HUES6 (cell line): ENCODE results near the gene ELK4.

Source experiments
- H3K27ac ChIP-seq: 2 replicates; pipeline ENCODE4 v1.7.0; 2013; ENCODE audit warnings: low read depth, mild to moderate bottlenecking, low read length, inconsistent platforms
- H3K27me3 ChIP-seq: 2 replicates; pipeline ENCODE4 v1.6.1; 2013; ENCODE audit warnings: low read length; ENCODE audit not compliant: control insufficient read depth, insufficient read depth
- H3K36me3 ChIP-seq: 2 replicates; pipeline ENCODE4 v1.6.1; 2013; ENCODE audit warnings: low read length; ENCODE audit not compliant: control insufficient read depth, insufficient read depth
- H3K4me1 ChIP-seq: 2 replicates; pipeline ENCODE4 v1.6.1; 2013; ENCODE audit warnings: low read length; ENCODE audit not compliant: control insufficient read depth, insufficient read depth
- H3K4me3 ChIP-seq: 2 replicates; pipeline ENCODE4 v1.5.1; 2013; ENCODE audit warnings: low read depth, low read length
- H3K9ac ChIP-seq: one replicate; pipeline ENCODE4 v1.6.1; 2013; ENCODE audit warnings: mild to moderate bottlenecking, low read length
- H3K9me3 ChIP-seq: 2 replicates; pipeline ENCODE4 v1.6.1; 2013; ENCODE audit warnings: low read depth, low read length; ENCODE audit not compliant: control insufficient read depth, insufficient read depth

ELK4 gene

DNA sequence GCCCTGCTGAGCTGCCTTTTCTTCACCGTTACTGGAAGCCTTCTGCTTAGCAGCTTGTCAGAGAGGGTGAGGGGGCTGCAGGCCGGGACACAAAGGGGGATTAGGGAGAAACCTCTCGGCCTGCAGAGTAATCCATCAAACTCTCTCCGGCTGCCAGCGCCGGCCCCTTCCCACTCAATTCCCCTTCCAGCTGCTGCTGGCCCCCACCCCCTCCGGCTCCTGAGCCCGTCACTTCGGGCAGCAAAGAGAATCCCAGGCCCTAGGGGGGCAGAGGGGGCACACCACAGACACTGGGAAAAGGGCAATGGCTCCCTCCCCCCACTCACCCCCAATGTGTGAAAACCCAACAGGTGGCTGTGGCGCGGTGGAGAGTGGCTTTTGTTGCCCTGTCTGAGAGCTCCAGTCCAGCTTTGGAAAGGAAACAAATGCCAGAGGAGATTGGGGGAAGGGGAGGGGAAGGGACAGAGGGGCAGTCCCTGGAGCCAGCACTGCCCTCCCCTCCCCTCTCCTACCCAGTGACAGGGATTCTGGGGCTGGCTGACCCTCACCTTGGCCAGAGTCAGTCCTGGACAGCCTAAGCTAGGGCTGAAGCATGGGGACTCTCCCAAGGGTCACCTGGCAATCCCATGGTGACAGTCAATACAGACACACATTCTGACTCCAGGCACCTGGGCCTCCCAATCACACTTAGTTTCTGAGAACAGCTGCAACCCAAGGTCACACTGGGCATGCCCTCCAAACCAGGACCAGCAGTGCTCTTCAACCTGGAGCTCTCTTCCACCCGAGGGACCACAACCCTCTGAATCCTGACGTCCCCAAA lies 39.0 kb upstream of the ELK4 start:
- Histone ChIP-seq H3K9me3 (no peaks in the 10 kb centered on the region), H3K36me3 (no peaks in the 10 kb centered on the region), H3K27ac (peak overlapping the region; percentile 64), H3K4me3 (peak overlapping the region; percentile 38), H3K9ac (peak overlapping the region; percentile 42), H3K4me1 (peaks cover 56% of the 10 kb centered on the region), H3K27me3 (no peaks in the 10 kb centered on the region)

DNA sequence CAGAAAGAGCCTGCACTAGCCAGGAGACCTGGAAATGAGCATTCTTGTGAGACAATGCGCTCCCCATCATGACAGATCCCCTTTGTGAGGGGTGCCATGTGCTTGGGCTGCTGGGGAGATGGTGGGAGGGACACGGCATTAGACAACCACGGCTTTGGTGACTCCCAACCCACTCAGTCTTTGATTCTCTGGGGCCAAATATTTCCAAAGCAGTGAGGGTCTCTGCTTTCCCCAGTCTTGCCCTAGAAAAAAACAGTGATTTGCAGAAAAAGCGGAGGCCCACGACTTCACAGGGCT lies 38.3 kb upstream of the ELK4 start:
- H3K4me1 ChIP-seq, result peaks cover 59% of the 10 kb centered on the region
- H3K4me3 ChIP-seq, result peak overlapping the region; percentile 38; the same call in 1 of the 2 replicates
- no peak overlapping the region for H3K9ac ChIP-seq
- no peaks in the 10 kb centered on the region for H3K36me3 ChIP-seq
- H3K27ac ChIP-seq, result peak overlapping the region; percentile 64; the same call in 1 of the 2 replicates
- H3K27me3 ChIP-seq, result no peaks in the 10 kb centered on the region
- no peaks in the 10 kb centered on the region for H3K9me3 ChIP-seq

DNA sequence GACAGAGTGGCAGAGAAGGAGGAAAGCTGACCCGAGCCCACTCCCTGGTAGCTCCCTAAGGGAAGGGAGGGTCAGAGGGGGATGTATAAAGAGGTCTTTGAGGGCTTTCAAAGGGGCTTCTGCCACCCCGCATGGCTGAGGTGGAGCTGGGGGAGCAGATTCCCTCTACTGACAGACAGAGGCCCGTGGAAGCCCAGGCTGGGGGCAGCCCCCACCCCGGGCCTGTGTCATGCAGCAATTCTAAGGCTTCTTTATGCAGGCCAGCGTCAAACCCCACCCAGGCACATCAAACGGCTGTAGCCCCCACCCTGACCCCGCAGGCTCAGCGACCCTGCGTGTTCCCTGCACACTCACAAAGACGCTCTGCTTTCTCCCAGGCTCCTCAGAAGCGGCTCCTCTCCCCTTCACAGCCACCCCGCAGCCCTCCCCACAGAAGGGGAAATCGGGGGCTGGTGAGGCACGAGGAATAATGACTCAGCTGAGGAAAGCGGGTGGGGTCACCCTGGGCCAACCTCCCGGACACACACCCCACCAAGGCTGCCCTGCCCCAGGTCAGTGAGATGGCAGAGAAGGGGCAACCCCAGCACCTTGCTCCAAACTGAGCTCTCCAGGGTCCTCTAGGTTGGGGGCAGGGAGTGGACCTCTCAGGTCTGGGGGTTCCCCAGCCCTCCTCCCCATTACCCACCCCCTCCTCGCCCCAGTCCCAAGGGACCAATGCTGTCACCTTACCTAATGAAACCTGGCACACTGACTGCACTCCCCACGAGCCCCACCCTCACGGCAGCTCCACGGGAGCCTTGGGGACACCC lies 37.7 kb upstream of the ELK4 start:
- H3K4me3 ChIP-seq, result peak overlapping the region; percentile 38; the same call in 1 of the 2 replicates
- peak overlapping the region; percentile 64; the same call in 1 of the 2 replicates for H3K27ac ChIP-seq
- H3K9me3 ChIP-seq, result no peaks in the 10 kb centered on the region
- peaks cover 59% of the 10 kb centered on the region for H3K4me1 ChIP-seq
- no peaks in the 10 kb centered on the region for H3K36me3 ChIP-seq
- no peaks in the 10 kb centered on the region for H3K27me3 ChIP-seq
- peak overlapping the region; percentile 27 for H3K9ac ChIP-seq

DNA sequence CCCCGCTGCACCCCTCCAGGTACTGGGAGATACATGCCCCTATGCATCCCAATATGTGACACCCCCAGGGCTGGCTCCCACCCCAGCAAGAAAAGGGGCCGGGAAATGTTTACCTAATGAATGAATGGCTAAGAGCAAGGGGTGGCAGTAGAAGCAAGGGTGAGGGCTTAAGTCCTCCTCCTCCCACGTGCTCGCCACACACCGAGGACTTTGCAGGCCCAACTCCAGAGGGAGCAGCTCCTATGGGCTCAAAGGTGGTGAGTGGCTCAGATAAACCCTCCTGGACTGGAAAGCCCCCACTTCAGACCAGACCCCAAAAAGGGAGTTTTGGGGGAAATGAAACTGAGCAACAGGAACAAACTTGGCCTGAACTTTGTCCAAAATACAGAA lies 37.1 kb upstream of the ELK4 start:
- H3K9ac ChIP-seq, result no peak overlapping the region
- no peaks in the 10 kb centered on the region for H3K27me3 ChIP-seq
- H3K27ac ChIP-seq, result no peak overlapping the region
- no peaks in the 10 kb centered on the region for H3K9me3 ChIP-seq
- no peak overlapping the region for H3K4me3 ChIP-seq
- no peaks in the 10 kb centered on the region for H3K36me3 ChIP-seq
- H3K4me1 ChIP-seq, result peaks cover 59% of the 10 kb centered on the region

DNA sequence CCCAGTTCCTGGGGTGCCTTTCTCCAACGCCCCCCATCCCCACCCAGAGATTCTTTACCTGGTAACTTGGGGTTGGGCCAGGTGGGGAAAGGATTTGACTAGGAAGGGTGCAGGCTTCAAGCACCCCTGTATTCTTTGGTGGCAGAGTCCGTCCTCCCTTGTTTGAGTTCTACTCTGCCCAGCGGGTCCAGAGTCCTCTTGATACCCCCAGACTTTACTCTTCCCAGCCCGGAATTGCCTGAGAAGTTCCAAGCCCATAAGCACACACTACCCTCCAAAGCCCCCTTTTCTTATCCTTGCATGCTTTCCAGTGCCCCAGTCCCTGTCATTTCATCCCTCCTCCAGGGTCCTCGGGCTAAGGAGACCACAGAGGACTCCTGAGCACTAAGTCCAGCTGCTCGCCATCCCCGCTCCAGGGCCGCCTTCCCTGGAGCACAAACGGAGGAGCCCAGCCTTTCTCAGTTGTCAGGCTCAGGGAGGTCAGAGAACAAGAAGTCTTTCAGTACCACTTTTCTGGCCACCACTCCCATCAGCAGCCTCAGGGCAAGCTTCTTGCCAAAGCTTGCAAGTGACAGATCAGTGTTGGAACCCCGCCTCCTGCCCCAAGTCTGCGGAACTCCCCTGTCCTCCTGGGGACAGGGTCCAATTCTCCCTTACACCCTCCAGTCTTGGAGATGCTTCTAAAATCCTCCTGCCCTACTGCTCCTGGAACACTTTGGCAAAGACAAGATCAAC lies 36.3 kb upstream of the ELK4 start:
- H3K4me1 ChIP-seq, result peaks cover 59% of the 10 kb centered on the region
- H3K9ac ChIP-seq, result no peak overlapping the region
- H3K27ac ChIP-seq, result no peak overlapping the region
- no peak overlapping the region for H3K4me3 ChIP-seq
- peaks cover 4% of the 10 kb centered on the region; the same call in 1 of the 2 replicates for H3K36me3 ChIP-seq
- H3K9me3 ChIP-seq, result no peaks in the 10 kb centered on the region
- no peaks in the 10 kb centered on the region for H3K27me3 ChIP-seq

DNA sequence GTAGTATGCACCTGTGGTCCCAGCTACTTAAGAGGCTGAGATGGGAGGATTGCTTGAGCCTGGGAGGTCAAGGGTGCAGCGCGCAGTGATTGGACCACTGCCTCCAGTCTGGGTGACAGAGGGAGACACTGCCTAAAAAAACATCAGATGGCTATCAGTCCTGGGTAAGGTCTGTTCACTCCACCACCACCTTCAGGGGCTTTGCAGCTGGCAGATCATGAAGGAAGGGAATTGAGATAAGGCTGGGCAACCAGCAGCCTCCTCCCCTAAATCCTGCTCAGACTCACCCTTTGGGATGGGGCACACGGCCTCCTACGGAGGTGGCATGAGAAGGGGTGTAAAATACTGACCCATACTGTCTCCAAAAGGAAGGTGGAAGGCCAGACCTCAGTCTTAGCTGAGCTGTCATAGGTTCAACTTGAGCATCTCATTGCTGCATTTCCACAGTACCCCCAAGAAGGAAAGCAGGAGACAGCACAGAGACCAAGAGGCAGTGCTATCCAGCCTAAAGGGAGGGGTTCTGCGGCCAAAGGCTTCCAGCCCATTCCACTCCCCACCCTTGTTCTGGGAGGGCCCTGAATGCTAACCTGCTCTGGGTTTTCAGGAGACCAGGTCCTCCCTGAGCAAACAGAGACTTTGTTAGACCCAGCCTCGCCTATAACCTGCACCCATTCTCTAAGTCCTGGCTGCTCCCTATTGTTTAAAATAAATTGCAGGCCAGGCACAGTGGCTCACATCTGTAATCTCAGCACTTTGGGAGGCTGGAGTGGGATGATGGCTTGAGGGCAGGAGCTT lies 34.8 kb upstream of the ELK4 start:
- no peak overlapping the region for H3K4me3 ChIP-seq
- H3K9me3 ChIP-seq, result no peaks in the 10 kb centered on the region
- no peak overlapping the region for H3K27ac ChIP-seq
- no peaks in the 10 kb centered on the region for H3K27me3 ChIP-seq
- H3K36me3 ChIP-seq, result peaks cover 7% of the 10 kb centered on the region; the same call in 1 of the 2 replicates
- no peak overlapping the region for H3K9ac ChIP-seq
- peaks cover 58% of the 10 kb centered on the region for H3K4me1 ChIP-seq

DNA sequence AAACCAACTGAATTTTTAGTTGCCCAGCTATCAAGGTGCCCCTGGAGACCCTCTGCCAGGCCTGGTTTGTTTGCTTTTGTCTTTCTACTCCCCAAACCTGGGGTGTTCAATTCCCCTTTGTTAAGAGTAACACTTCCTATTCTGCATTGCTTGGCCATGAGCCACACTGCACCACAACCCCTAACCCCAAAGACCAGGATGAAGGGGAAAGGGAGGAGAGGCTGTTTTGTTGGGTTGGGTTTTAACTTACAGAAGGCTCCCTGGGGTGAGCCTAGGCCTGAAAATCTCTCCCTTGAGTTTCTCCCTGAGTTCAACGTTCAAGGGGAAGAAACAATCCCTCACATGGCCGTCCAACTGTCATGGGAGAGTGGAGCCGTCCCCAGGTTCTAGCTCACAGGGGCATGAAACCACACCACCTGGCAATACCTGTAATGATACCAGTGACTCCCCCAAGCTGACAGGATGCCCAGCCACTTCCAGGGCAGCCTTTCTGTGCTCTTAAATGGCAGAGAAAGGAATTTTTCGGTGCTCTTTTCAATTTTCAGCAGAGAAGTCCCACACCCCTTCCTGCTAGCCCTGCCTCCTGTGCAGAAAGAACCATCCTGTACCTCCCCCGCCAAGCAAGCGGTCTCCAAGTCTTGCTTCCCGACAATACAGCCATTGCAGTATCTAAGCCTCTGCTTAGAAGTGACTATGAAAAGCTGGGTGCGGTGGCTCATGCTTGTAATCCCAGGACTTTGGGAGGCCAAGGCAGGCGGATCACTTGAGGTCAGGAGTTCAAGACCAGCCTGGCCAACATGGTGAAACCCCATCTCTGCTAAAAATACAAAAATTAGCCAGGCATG lies 33.6 kb upstream of the ELK4 start:
- H3K27me3 ChIP-seq, result no peaks in the 10 kb centered on the region
- H3K4me1 ChIP-seq, result peaks cover 56% of the 10 kb centered on the region
- H3K36me3 ChIP-seq, result peaks cover 11% of the 10 kb centered on the region; the same call in 1 of the 2 replicates
- no peaks in the 10 kb centered on the region for H3K9me3 ChIP-seq
- no peak overlapping the region for H3K27ac ChIP-seq
- no peak overlapping the region for H3K9ac ChIP-seq
- H3K4me3 ChIP-seq, result no peak overlapping the region

DNA sequence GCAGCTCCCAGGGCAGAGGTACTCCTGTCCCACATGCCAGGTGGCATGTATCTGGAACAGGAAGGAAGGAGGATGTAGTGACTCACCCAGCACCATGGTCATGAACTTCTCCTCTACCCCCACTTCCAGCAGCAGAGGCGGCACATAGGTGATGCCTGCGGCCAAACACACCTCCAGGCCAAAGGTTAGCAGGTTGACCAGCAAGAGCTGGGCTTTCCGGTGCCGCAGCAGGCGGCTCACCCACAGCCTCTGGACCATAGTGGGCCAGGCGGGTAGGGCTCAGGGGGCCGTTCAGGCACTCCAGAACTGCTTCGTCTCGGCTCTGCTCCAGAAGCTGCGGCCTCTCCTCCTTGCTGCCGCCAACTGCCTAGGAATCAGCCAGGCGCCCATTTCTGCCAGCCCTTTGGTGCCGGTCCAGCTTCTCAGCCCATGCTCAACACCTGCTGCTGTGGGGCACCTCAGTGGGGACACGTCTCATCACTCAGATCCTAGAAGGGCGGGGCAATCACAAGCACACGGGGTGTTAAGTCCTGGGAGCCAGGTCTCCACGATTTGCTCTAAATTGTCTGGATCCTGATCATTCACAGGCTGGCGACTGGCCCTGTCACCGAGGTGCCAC lies 32.7 kb upstream of the ELK4 start:
- no peak overlapping the region for H3K9ac ChIP-seq
- no peaks in the 10 kb centered on the region for H3K27me3 ChIP-seq
- no peak overlapping the region for H3K27ac ChIP-seq
- H3K9me3 ChIP-seq, result no peaks in the 10 kb centered on the region
- H3K4me1 ChIP-seq, result peaks cover 54% of the 10 kb centered on the region
- peaks cover 11% of the 10 kb centered on the region for H3K36me3 ChIP-seq
- H3K4me3 ChIP-seq, result no peak overlapping the region

DNA sequence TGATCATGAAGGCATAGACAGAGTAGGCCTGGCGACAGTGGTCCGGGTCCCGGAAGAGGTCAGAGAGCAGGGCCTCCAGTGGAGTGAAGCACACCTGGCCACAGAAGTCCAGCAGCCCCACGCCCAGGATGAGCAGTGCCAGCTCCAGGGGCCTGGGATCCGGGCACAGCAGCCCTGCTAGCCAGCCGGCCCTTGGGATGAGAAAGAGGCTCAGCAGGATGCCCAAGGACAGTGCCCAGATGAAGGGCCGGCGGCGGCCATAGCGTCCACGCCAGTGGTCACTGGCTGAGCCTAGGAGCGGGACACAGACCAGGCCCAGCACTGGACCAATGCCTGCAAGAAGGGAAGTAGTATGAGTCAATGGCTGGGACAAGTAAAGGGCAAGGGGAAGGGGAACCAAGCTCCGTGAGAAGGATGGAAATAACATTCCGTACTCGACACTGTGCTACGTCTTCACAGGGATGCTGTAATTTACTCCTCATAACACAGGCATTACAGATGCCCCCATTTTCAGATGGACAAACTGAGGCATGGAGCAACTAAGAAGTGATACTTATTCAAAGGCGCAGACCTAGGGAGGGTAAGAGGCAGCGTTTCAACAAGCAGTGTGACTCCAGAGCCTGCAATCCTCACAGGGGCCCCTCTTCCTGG lies 31.6 kb upstream of the ELK4 start:
- H3K4me3 ChIP-seq, result no peak overlapping the region
- peaks cover 43% of the 10 kb centered on the region for H3K4me1 ChIP-seq
- H3K27me3 ChIP-seq, result no peaks in the 10 kb centered on the region
- no peak overlapping the region for H3K9ac ChIP-seq
- no peak overlapping the region for H3K27ac ChIP-seq
- H3K36me3 ChIP-seq, result peaks cover 16% of the 10 kb centered on the region
- no peaks in the 10 kb centered on the region for H3K9me3 ChIP-seq
